ENCODE measurements around the gene GNRH2. TPM values are rescaled to one million over a fixed set of nuclear protein-coding genes. Genes with fewer than 3 reads are reported as not detected.
A peak's percentile ranks its signal among the peaks of the same experiment; 100 is the strongest.

GNRH2 gene
- total RNA-seq, 2 donors from 2014 or later = 2.5 TPM; not detected in 1

- Histone ChIP-seq H3K36me3 (ENCODE audit: control insufficient read depth, insufficient read depth, low read length) (peaks cover 33% of the 10 kb centered on the region), H3K9ac (ENCODE audit: extremely low read depth, low read length, poor library complexity, severe bottlenecking) (no peak overlapping the region), H3K4me1 (ENCODE audit: control insufficient read depth, insufficient read depth, low read length) (peaks cover 3% of the 10 kb centered on the region), H3K27me3 (ENCODE audit: control insufficient read depth, insufficient read depth, low read length, poor library complexity, severe bottlenecking) (no peaks in the 10 kb centered on the region), H3K4me3 (ENCODE audit: low read length) (no peak overlapping the region), H3K27ac (ENCODE audit: low read depth, low read length) (no peak overlapping the region), H3K9me3 (ENCODE audit: control insufficient read depth, low read length) (no peaks in the 10 kb centered on the region)
- WGBS, 2 experiments (ENCODE audit: insufficient coverage in 1 of 2, insufficient read length in 1 of 2) = 90 to 100% methylated on average over 4 to 8 of the region's 8 CpGs
- peaks cover 23% of the 10 kb centered on the region for H3K4me1 Mint-ChIP-seq
- DNase-seq = no peak
- H3K27ac Mint-ChIP-seq = no peak overlapping the region
- no peak for TF ChIP-seq CTCF (conservative IDR thresholded peaks at IDR 0.05)
- peak overlapping the region; percentile 90 for H3K4me3 Mint-ChIP-seq
- no peaks in the 10 kb centered on the region for H3K27me3 Mint-ChIP-seq (ENCODE audit: insufficient read depth)
- H3K36me3 Mint-ChIP-seq (ENCODE audit: low read depth) = peaks cover 38% of the 10 kb centered on the region
- no peaks in the 10 kb centered on the region for H3K9me3 Mint-ChIP-seq
These were observed 1.0 kb downstream of the GNRH2 start for GRCh38 chr20:3044336-3044965.

GRCh38 chr20:3045042-3045815 is 1.8 kb downstream of the GNRH2 start:
- no peak overlapping the region for H3K27ac ChIP-seq (ENCODE audit: low read depth, low read length)
- WGBS, 2 experiments (ENCODE audit: insufficient coverage in 1 of 2, insufficient read length in 1 of 2) = 9 to 18% methylated on average over 17 to 24 of the region's 24 CpGs
- H3K27me3 Mint-ChIP-seq (ENCODE audit: insufficient read depth) = no peaks in the 10 kb centered on the region
- no peaks in the 10 kb centered on the region for H3K27me3 ChIP-seq (ENCODE audit: control insufficient read depth, insufficient read depth, low read length, poor library complexity, severe bottlenecking)
- H3K36me3 ChIP-seq (ENCODE audit: control insufficient read depth, insufficient read depth, low read length) = peaks cover 32% of the 10 kb centered on the region
- H3K4me1 Mint-ChIP-seq = peaks cover 23% of the 10 kb centered on the region
- no peaks in the 10 kb centered on the region for H3K9me3 ChIP-seq (ENCODE audit: control insufficient read depth, low read length)
- no peak for DNase-seq
- H3K9ac ChIP-seq (ENCODE audit: extremely low read depth, low read length, poor library complexity, severe bottlenecking) = peak overlapping the region; percentile 66
- peak overlapping the region; percentile 90 for H3K4me3 Mint-ChIP-seq
- peak overlapping the region; percentile 95 for H3K4me3 ChIP-seq (ENCODE audit: low read length)
- H3K4me1 ChIP-seq (ENCODE audit: control insufficient read depth, insufficient read depth, low read length) = peaks cover 3% of the 10 kb centered on the region
- H3K36me3 Mint-ChIP-seq (ENCODE audit: low read depth) = peaks cover 39% of the 10 kb centered on the region
- no peaks in the 10 kb centered on the region for H3K9me3 Mint-ChIP-seq
- H3K27ac Mint-ChIP-seq = peak overlapping the region; percentile 33
- no peak for TF ChIP-seq CTCF (conservative IDR thresholded peaks at IDR 0.05)

- Histone ChIP-seq H3K9ac (ENCODE audit: extremely low read depth, low read length, poor library complexity, severe bottlenecking) (peak within 1 kb of the TSS; percentile 66), H3K4me1 (ENCODE audit: control insufficient read depth, insufficient read depth, low read length) (peaks cover 3% of the 10 kb centered on the region), H3K9me3 (ENCODE audit: control insufficient read depth, low read length) (no peaks in the 10 kb centered on the region), H3K27me3 (ENCODE audit: control insufficient read depth, insufficient read depth, low read length, poor library complexity, severe bottlenecking) (no peaks in the 10 kb centered on the region), H3K27ac (ENCODE audit: low read depth, low read length) (no peak within 1 kb of the TSS), H3K4me3 (ENCODE audit: low read length) (peak within 1 kb of the TSS; percentile 95), H3K36me3 (ENCODE audit: control insufficient read depth, insufficient read depth, low read length) (peaks cover 25% of the 10 kb centered on the region)
- no peaks in the 10 kb centered on the region for H3K27me3 Mint-ChIP-seq (ENCODE audit: insufficient read depth)
- peak within 1 kb of the TSS; percentile 48 for H3K27ac Mint-ChIP-seq
- no peak for TF ChIP-seq CTCF (conservative IDR thresholded peaks at IDR 0.05)
- DNase-seq = peak; percentile 97
- peak within 1 kb of the TSS; percentile 90 for H3K4me3 Mint-ChIP-seq
- peaks cover 38% of the 10 kb centered on the region for H3K36me3 Mint-ChIP-seq (ENCODE audit: low read depth)
- peaks cover 23% of the 10 kb centered on the region for H3K4me1 Mint-ChIP-seq
- no peaks in the 10 kb centered on the region for H3K9me3 Mint-ChIP-seq
- WGBS, 2 experiments (ENCODE audit: insufficient coverage in 1 of 2, insufficient read length in 1 of 2) = 0% methylated on average over 41 to 104 of the region's 104 CpGs
These were observed 2.6 kb downstream of the GNRH2 start, which contains the start of gene MRPS26 for GRCh38 chr20:3045816-3046676. Gene MRPS26, plus strand, starts transcription at chr20:3046052. Its CDS starts 17 bp downstream, at chr20:3046069.
